HUES6 (cell line): ENCODE results near the gene CERS5.
"Not testable (repeated sequence)": the region's sequence is repeated elsewhere in the genome, so short reads cannot be mapped to it uniquely, and the experiment has no call there.

Experiments
- H3K27ac ChIP-seq: 2 replicates; pipeline ENCODE4 v1.7.0; 2013; ENCODE audit warnings: low read depth, mild to moderate bottlenecking, low read length, inconsistent platforms
- H3K27me3 ChIP-seq: 2 replicates; pipeline ENCODE4 v1.6.1; 2013; ENCODE audit warnings: low read length; ENCODE audit not compliant: control insufficient read depth, insufficient read depth
- H3K36me3 ChIP-seq: 2 replicates; pipeline ENCODE4 v1.6.1; 2013; ENCODE audit warnings: low read length; ENCODE audit not compliant: control insufficient read depth, insufficient read depth
- H3K4me1 ChIP-seq: 2 replicates; pipeline ENCODE4 v1.6.1; 2013; ENCODE audit warnings: low read length; ENCODE audit not compliant: control insufficient read depth, insufficient read depth
- H3K4me3 ChIP-seq: 2 replicates; pipeline ENCODE4 v1.5.1; 2013; ENCODE audit warnings: low read depth, low read length
- H3K9ac ChIP-seq: one replicate; pipeline ENCODE4 v1.6.1; 2013; ENCODE audit warnings: mild to moderate bottlenecking, low read length
- H3K9me3 ChIP-seq: 2 replicates; pipeline ENCODE4 v1.6.1; 2013; ENCODE audit warnings: low read depth, low read length; ENCODE audit not compliant: control insufficient read depth, insufficient read depth

CERS5 gene

DNA sequence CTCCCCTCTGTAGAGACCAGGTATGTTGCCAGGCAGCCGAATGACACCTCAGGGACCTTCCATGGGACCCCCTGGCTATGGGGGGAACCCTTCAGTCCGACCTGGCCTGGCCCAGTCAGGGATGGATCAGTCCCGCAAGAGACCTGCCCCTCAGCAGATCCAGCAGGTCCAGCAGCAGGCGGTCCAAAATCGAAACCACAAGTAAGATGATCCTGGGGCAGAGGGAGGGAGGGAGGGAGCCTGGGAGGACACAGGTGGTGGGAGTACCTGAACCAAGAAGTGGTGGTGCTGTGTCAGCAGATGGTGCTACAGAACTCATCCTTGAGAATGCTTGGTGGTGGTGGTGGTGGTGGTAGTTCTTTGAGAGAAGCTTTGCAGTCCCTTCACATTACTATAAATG is 81.0 kb downstream of the CERS5 start:
- H3K9me3 ChIP-seq = no peaks in the 10 kb centered on the region
- H3K36me3 ChIP-seq = peaks cover 47% of the 10 kb centered on the region
- peak overlapping the region; percentile 41 for H3K9ac ChIP-seq
- peaks cover 4% of the 10 kb centered on the region; the same call in 1 of the 2 replicates for H3K4me1 ChIP-seq
- H3K27ac ChIP-seq = no peak overlapping the region
- H3K4me3 ChIP-seq = peak overlapping the region; percentile 70
- H3K27me3 ChIP-seq = peaks cover 15% of the 10 kb centered on the region; the same call in 1 of the 2 replicates

DNA sequence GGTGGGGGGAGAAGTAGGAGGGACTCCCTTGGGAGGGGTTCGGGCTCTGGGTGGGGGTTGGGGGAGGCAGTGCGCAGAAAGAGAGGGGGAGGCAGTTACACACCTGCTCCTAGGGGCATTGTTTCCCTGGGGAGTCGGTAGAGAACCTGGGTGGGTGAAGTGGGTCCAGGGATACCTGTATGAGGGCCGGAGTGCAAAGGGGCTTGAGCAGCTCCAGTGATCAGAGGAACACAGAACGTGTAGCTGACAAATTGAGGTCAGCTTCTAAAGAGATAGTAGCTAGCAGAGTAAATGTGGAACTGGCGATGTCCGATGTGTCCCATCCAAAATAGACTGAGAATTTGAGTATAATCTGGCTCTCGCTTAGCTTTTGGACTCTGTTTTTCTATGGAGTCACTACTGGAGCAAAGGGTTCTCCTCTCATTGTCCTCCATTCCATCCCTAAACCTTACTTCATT is 81.5 kb downstream of the CERS5 start:
- Histone ChIP-seq H3K4me1 (peaks cover 7% of the 10 kb centered on the region; the same call in 1 of the 2 replicates), H3K4me3 (peak overlapping the region; percentile 70), H3K9me3 (no peaks in the 10 kb centered on the region), H3K9ac (peak overlapping the region; percentile 41), H3K36me3 (peaks cover 43% of the 10 kb centered on the region), H3K27ac (peak overlapping the region; percentile 72; the same call in 1 of the 2 replicates), H3K27me3 (peaks cover 20% of the 10 kb centered on the region)

DNA sequence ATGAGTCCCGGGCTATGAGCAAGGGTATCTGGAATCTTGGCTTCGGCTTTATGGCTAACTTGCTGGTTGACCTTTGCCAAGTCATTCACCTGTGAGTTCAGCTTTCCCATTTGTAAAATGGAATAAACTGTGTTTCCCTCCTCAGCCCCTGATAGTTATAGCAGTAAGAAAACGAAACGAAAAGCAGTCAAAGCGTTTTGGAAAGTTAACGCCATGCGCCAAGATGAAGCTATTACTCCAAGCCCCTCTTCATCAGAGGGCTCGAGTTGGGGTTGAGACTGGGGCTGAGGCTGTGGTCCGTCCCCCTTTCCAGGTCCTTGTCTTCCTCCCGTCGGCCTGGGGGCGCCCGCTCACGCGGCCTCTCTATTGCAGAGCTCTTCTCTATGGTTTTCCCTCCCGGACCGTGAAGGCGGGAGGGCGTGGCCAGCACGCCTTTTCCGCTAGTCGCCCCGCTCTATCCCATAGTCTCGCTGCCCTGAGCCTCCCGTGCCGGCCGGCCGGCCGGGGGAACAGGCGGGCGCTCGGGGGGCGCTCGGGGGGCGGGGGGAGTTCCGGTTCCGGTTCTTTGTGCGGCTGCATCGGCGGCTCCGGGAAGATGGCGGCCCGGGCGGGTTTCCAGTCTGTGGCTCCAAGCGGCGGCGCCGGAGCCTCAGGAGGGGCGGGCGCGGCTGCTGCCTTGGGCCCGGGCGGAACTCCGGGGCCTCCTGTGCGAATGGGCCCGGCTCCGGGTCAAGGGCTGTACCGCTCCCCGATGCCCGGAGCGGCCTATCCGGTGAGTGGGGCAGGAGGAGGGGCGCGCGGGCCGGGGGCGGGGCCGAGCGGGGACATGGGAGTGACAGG is 82.2 kb downstream of the CERS5 start, which contains the start of gene SMARCD1:
TSS of gene SMARCD1 (plus strand) at position 568 of the 840 bp plus-strand sequence. CDS start at position 596, 28 bp downstream.
- H3K4me1 ChIP-seq = peaks cover 7% of the 10 kb centered on the region; the same call in 1 of the 2 replicates

DNA sequence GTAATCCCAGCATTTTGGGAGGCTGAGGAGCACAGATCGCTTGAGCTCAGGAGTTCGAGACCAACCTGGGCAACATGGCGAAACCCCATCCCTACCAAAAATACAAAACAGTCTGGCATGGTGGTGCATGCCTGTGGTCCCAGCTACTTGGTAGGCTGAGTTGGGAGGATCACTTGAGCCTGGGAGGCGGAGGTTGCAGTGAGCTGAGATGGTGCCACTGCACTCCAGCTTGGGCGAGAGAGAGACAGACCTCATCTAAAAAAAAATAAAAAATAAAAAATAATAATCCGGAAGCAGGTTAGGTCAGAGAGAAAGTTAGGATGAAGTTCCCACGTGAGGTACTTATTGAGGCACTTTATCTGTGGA is 82.8 kb downstream of the CERS5 start:
- Histone ChIP-seq H3K4me3 (peak overlapping the region; percentile 70), H3K9ac (peak overlapping the region; percentile 72), H3K27me3 (peaks cover 33% of the 10 kb centered on the region), H3K36me3 (peaks cover 31% of the 10 kb centered on the region)
- H3K4me1 ChIP-seq, H3K27ac ChIP-seq, H3K9me3 ChIP-seq: not testable (repeated sequence)

More for the DNA sequence above, 82.2 kb downstream of the CERS5 start, which contains the start of gene SMARCD1:
- Histone ChIP-seq H3K9ac (peak within 1 kb of the TSS; percentile 72), H3K36me3 (peaks cover 37% of the 10 kb centered on the region), H3K9me3 (no peaks in the 10 kb centered on the region), H3K27me3 (peaks cover 27% of the 10 kb centered on the region), H3K27ac (peak within 1 kb of the TSS; percentile 72; the same call in 1 of the 2 replicates), H3K4me3 (peak within 1 kb of the TSS; percentile 70)

DNA sequence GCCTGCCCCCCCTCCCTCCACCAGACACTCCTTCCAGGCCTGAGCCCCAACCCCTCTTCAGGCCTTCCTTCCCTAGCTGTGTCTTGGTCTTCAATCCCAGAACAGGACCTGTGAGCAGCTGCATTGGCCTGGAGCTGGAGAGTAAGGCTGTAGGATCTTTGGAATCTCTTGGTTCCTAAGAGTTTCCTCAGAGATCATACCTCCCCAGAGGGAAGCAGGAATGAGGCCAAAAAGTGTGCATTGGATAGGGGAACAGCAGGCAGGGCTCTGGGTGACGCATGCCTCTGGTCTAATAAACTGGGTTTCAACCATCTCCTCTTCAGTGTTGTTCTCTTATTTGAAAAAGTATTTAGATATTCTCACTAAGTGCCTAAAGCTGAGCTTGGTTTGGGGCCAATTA is 83.9 kb downstream of the CERS5 start:
- Histone ChIP-seq H3K27ac (no peak overlapping the region), H3K4me3 (no peak overlapping the region), H3K36me3 (peaks cover 20% of the 10 kb centered on the region), H3K9ac (no peak overlapping the region), H3K27me3 (peaks cover 33% of the 10 kb centered on the region), H3K4me1 (peaks cover 7% of the 10 kb centered on the region; the same call in 1 of the 2 replicates), H3K9me3 (no peaks in the 10 kb centered on the region)

DNA sequence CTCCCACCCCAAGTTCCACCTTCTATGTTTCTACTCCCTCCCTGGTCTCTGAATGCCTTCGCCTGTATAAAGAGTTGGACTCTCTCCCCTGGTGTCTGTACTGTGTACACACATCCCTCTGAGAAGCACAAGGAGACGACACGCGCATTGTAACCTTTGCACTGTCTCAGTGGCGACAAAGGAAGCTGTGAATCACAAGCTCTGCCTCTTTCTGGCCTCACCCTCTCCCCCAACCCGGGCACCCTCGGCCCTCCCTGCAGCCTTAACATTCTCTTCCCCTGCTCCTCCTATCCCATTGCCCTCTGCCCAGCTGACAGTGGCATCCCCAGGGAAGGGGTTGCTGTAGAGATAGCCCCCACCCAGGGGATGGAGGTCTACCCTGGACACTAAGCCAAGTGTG is 84.5 kb downstream of the CERS5 start:
- H3K9ac ChIP-seq = no peak overlapping the region
- H3K4me1 ChIP-seq = peaks cover 7% of the 10 kb centered on the region; the same call in 1 of the 2 replicates
- peaks cover 33% of the 10 kb centered on the region for H3K27me3 ChIP-seq
- H3K4me3 ChIP-seq = no peak overlapping the region
- no peak overlapping the region for H3K27ac ChIP-seq
- no peaks in the 10 kb centered on the region for H3K9me3 ChIP-seq
- H3K36me3 ChIP-seq = peaks cover 13% of the 10 kb centered on the region

DNA sequence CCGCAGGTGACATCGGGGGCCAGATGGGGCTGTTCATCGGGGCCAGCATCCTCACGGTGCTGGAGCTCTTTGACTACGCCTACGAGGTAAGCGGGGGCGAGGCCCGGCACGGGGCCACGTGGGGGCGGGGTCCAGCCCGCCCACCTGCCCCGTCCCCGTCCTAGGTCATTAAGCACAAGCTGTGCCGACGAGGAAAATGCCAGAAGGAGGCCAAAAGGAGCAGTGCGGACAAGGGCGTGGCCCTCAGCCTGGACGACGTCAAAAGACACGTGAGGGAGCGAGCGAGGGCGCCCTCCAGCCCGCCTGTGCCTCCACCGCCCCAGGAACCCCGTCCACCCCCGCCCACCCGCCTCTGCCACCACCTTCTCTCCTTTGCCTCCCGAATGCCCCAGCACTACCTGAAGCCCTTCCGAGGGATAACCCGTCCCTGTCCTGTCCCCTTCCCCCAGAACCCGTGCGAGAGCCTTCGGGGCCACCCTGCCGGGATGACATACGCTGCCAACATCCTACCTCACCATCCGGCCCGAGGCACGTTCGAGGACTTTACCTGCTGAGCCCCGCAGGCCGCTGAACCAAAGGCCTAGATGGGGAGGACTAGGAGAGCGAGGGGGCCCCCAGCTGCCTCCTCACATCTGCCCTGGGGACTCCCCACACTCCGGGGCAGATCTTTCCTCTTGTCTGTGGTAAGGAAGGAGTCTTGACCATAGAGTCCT is 85.9 kb downstream of the CERS5 start:
- Histone ChIP-seq H3K27me3 (peaks cover 33% of the 10 kb centered on the region), H3K27ac (no peak overlapping the region), H3K9me3 (no peaks in the 10 kb centered on the region), H3K4me3 (no peak overlapping the region), H3K9ac (no peak overlapping the region), H3K4me1 (peaks cover 7% of the 10 kb centered on the region; the same call in 1 of the 2 replicates), H3K36me3 (no peaks in the 10 kb centered on the region; the same call in 1 of the 2 replicates)

DNA sequence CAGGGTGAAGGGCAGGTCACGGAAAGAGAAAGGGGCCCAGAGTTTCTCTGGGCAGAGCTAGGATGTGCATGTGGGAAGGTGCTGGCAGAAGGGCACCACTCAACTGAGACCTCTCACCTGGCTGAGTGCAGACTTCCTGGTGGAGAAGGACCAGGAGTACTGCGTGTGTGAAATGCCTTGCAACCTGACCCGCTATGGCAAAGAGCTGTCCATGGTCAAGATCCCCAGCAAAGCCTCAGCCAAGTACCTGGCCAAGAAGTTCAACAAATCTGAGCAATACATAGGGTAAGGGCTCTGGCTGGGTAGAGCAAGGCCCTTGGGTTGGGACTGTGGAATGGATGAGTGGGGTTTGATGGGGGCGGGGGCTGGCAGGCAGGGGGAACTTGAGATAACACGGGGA is 87.4 kb downstream of the CERS5 start:
- Histone ChIP-seq H3K27ac (no peak overlapping the region), H3K27me3 (peaks cover 33% of the 10 kb centered on the region), H3K9ac (no peak overlapping the region), H3K4me1 (peaks cover 10% of the 10 kb centered on the region; the same call in 1 of the 2 replicates), H3K9me3 (no peaks in the 10 kb centered on the region), H3K4me3 (no peak overlapping the region), H3K36me3 (no peaks in the 10 kb centered on the region)
